Activated CD4-positive, alpha-beta T cell treated with anti-CD3 and anti-CD28 coated beads for 48 hours (primary cell): ENCODE results near the gene STON2.

Experiments used
- DNase-seq: peaks from one replicate; pipeline ENCODE4 v3.0.0-alpha.2; 2020

STON2 gene

DNA sequence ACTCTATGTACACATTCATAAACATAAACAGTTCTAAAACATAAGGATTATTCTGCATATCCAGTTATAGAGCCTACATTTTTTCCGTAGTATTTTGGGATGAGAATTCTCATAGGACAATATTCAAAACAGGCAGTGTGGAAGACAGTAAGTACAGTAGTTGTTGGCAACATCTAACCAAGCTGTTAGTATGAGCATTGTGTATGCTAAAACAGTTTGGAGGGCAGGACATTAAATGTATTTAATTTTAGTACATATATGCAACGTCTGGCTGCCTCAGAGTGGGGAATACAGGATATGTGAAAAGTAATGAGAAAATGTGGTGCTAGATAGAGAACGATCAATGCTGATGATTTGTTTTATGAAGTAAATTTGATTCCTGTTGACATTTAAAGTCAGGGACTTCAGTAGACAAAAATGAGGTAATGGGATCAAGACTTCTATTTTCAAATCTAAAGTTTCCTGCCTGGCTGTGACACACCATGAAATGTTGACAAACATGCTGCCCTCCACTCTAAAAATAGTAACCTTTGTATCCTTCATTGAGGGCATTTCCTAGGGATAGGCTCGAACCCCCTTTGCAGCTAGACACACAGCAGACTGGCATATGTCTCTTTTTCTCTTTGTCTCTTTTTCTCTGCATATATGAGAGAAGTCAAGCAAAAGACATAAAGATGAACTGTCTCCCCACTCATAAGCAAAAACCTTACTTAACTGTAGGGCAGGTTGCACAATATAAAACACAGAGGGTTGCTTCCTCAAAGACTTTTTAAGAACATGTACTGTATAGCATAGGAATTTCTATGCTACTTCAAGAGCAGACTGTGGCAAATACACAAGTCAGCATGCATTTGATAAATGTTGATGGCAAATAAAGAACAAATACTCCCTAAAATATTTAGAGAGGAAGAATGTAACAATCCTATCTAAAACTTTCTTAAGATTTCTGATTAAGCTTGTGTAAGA lies 103.9 kb downstream of the STON2 start:
- DNase-seq: no peak

GRCh38 chr14:81289516-81289915 lies 110.6 kb downstream of the STON2 start:
- no peak for DNase-seq

DNA sequence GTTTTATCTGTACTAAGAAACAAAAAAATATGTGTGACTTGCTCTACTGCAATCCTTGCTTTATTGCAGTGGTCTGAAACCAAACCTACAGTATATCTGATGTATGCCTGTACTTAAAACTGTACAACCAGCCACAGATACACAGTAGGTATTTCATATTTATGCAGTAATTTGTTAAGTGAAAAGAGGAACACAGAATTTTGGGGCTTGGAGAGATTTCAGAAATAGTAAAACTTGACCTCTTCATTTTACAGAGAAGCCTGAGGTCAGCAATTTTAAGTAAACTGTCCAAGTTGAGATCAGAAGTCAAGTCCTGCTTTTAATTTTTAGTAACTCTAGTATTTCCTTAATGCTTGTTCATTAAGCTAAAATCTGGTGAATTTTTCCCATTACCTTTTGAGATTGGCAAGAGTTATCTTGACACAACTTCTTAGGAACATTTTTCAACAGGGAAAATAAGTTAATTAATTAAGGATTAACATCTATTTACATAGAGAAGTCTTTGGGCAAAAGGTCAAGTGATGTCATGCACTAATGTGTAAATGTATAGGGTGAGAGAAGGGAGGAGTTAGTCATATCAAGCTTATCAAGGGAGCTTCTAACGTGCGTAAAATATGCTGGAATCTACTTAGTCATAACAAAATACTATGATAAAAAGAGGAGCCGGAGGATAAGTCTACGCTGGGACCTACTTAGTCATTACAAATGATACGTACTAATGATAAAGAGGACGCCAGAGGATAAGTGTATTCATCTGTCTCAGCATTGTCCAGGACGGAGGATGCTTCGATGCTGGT lies 113.4 kb downstream of the STON2 start:
- no peak for DNase-seq

- DNase-seq: no peak
Observed at GRCh38 chr14:81285245-81285644, 114.9 kb downstream of the STON2 start.

DNA sequence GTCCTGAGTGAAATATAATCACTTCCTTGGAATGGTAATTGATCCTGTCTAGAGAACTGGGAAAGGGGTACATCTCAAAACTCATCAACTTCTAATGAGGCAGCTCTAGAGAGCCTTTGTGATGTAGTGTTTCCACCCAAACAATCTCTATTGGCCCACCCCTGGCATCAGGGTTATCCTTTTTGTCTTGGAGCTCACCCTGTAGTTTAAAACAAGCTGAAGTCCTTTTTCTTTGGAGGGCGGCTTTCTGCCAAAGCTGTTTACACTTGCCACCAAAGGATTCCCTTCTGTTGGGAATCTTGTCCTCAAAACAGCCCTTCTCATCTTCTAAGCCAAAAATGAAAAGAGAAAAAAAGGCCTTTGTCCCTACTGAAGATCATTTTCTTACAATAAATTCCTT lies 118.8 kb downstream of the STON2 start:
- no peak for DNase-seq

- no peak for DNase-seq
Observed at GRCh38 chr14:81280136-81280791, 119.9 kb downstream of the STON2 start.

DNA sequence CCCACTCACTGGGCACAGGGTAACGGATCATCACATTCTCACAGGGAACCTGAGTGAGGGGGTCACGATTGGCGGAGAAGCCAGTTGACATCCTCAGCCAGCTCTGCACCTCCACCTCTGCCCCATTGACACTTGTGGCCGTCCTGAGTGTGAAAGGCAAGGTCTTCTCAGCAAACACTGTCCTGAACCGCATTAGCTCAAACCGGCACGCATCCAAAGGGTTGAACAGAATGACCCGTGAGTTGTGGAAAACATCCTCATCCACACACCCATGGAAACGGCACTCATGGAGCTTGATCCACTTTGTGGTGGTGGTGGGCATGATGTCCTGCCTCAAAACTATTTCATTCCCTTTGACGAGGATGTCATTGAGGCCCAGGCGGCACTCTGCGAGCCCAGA lies 123.0 kb downstream of the STON2 start:
- no peak for DNase-seq

DNA sequence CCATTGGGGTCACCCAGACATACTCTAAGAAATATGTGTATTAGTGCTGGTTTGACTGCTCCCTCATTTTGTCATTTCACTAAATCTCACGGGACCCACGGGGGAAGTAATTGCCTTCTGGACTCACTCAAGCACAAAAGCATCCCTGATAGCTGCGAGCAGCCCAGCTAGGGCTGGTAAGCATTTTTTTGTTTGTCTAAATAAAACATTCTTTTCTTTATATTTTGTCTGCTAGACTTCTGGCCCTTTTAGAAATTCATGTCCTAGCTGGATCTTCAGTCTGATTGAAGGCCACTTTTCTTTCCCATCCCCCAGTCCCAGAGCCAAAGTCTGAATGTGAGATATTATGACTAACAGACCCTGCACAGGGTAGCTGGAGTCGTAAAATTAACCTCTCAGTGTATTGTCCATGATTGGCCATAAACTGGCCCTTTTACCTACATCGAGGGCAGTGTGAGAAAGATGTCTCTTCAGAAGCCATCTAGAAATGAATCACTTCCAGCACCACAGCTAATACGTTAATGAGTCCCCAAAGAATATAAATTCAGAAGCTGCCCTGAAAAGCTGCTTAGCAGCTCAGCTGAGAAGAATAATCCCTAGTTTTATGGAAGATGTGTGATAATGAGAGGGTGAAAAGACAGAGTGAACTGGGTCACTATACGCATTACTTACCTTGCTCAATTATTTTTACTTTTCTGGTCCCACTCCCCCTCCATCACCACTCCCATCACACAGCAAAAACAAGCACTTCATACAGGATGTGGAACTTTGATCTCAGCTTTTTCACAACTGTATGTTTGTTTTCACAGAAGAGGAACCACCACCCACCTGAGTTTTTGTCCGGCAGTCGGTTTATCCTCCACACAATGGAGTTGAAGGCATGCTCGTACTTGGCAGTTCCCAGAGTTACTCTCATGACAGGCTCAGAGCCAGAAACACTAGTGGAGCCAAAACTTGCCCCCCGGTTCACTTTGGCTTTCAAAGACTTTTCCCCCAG lies 123.8 kb downstream of the STON2 start:
- DNase-seq: no peak

- DNase-seq: no peak
Observed at GRCh38 chr14:81275305-81276072, 124.6 kb downstream of the STON2 start.

DNA sequence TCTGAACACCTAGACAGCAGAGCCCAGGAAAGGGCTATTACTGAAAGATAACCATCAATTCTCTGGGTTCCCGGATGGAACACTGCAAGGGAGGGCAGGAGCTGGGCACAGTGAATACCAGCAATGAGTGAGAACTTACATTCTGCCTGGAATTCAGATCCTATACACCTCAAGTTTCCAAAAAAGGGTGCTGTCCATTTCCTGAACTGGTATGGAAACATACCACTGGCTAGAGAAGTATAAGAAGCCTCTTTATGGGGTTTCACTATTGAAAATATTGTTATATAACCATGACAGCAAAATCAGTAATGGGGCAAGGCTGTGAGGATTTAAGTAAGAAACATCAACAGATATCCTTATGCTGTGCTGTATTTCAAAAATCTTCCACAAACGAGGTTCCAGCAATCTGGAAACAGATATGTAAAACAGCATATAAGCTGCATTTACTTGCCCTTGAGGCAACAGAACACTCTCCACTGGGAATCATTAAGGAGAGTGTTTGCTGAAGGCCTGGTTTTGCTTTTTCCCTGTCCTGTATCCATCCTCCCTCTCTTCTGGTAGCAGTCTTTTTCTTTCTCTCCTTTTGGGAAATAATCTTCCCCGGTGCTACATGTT lies 126.1 kb downstream of the STON2 start:
- no peak for DNase-seq

GRCh38 chr14:81273521-81273920 lies 126.6 kb downstream of the STON2 start:
- no peak for DNase-seq

- DNase-seq: no peak
Observed at GRCh38 chr14:81272317-81272716, 127.8 kb downstream of the STON2 start.

- DNase-seq: no peak
Observed at GRCh38 chr14:81269979-81270375, 130.1 kb downstream of the STON2 start.

GRCh38 chr14:81269100-81269978 lies 130.8 kb downstream of the STON2 start:
- DNase-seq: no peak

DNA sequence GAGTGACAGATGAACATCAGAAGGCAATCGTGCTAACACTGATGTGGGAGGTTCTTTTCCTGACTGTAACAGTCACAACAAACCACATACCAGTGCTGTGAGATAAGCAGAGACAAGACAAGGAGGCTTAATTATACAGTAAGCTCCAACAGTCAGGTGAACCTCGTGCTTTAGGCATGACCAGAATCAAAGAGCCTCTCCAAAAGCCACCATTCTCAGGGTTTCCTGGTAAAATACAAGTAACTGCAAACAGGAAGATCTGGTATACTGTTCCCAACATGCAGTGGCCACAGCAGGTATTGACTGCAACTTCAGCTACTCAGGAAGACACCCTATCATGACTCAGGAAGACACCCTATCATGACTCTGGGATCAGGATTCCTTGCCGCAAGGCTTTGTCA lies 132.1 kb downstream of the STON2 start:
- no peak for DNase-seq

- DNase-seq: no peak
Observed at GRCh38 chr14:81265636-81266169, 134.4 kb downstream of the STON2 start.

GRCh38 chr14:81264671-81265070 lies 135.5 kb downstream of the STON2 start:
- no peak for DNase-seq

- DNase-seq: no peak
Observed at GRCh38 chr14:81263777-81264410, 136.2 kb downstream of the STON2 start.

- no peak for DNase-seq
Observed at GRCh38 chr14:81261176-81261575, 138.9 kb downstream of the STON2 start.
